Measurements from ENCODE around the gene RPLP2.

The RPLP2 gene

DNA sequence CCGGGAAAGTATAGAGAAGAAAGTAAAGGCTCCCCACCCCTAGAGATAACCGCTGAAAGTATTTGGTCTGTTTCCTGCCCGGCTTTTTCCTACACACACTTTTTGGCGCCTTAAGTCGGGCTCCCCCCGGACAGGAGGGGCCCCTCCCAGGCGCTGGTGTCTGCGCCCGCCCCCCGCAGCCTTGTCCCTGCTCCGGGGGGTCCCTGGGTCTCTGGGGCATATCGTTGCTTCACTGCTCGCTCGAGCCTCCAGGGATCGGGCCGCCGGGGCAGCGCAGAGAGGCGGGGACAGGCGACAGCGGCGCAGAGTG is 17.0 kb downstream of the RPLP2 start:
- in situ Hi-C loops (cut with HindIII; ENCODE audit: low pct_ligation_motif_present, low sequenced_read_pairs) = no loop called here
- no peak overlapping the region for H3K4me3 ChIP-seq (ENCODE audit: low read depth, low read length)
- peaks cover 18% of the 10 kb centered on the region for H3K36me3 ChIP-seq (replicated peaks)
- TF ChIP-seq, protein P1, sequence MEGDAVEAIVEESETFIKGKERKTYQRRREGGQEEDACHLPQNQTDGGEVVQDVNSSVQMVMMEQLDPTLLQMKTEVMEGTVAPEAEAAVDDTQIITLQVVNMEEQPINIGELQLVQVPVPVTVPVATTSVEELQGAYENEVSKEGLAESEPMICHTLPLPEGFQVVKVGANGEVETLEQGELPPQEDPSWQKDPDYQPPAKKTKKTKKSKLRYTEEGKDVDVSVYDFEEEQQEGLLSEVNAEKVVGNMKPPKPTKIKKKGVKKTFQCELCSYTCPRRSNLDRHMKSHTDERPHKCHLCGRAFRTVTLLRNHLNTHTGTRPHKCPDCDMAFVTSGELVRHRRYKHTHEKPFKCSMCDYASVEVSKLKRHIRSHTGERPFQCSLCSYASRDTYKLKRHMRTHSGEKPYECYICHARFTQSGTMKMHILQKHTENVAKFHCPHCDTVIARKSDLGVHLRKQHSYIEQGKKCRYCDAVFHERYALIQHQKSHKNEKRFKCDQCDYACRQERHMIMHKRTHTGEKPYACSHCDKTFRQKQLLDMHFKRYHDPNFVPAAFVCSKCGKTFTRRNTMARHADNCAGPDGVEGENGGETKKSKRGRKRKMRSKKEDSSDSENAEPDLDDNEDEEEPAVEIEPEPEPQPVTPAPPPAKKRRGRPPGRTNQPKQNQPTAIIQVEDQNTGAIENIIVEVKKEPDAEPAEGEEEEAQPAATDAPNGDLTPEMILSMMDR (IDR thresholded peaks at IDR 0.05; ENCODE audit: low read depth, low read length, missing control alignments) = no peak
- H3K27ac ChIP-seq = no peak overlapping the region
- no peak for DNase-seq
- no peaks in the 10 kb centered on the region for H3K27me3 ChIP-seq (replicated peaks)

DNA sequence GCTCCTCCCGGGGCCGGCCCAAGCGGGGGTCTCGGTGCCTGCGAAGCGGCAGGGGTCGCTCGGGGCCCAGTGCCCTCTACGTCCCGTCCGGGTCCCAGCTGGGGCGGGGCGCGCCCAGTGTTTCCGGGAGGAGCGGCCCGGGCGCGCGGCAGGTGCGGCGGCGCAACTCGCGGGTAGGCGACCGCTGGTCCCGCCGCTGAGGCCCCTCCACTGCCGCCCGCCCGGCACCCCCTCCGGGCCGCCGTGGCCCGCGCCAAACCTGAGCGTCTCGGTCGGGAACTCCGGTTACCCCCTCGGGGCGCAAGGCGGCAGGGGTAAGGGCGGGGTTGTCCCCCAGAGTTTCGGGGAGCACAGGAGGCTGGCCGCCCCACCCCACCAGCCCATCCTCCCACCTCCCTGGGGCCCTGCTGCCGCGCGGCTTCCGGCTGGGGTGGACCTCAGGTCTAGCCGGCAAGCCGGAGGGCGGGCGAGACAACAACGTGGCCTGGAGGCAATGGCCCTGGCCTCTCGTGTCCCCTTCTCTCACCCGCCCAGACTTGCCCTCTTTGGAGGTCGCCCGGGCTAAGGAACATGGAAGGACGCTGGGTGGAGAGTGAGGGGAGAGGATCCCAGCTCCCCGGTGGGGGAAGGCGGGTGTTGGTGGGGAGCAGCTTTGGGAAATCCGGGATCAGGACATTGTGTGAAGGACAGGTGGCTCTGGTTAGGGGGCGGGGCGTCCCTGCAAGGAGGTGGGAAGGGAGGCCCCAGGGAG is 17.6 kb downstream of the RPLP2 start:
- no peaks in the 10 kb centered on the region for H3K27me3 ChIP-seq (replicated peaks)
- TF ChIP-seq, protein P1 (IDR thresholded peaks at IDR 0.05; ENCODE audit: low read depth, low read length, missing control alignments) = no peak

DNA sequence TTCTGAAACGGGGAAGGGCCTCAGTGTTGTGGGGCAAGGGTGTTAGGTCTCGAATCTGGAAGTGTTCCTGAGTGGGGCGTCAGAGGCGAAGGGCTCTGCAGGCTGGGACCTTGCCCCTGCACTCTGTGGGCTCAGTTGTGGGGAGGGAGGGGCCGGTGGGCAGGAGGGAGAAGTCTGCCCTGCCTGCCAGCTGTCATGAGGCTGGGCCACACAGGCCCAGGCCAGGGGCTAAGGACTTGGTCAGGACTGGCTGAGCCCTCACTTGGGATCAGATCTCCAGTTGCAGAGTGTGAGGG is 18.1 kb downstream of the RPLP2 start, which contains the start of gene CRACR2B:
TSS of gene CRACR2B (plus strand) at position 23 of the 296 bp plus-strand sequence. CDS start 689 bp downstream, outside the sequence.
- H3K27me3 ChIP-seq (replicated peaks) = no peaks in the 10 kb centered on the region
- in situ Hi-C loops (cut with HindIII; ENCODE audit: low pct_ligation_motif_present, low sequenced_read_pairs) = no loop called here
- H3K36me3 ChIP-seq (replicated peaks) = peaks cover 18% of the 10 kb centered on the region
- H3K4me3 ChIP-seq (ENCODE audit: low read depth, low read length) = no peak within 1 kb of the TSS
- TF ChIP-seq, protein P1 (IDR thresholded peaks at IDR 0.05; ENCODE audit: low read depth, low read length, missing control alignments) = no peak
- no peak within 1 kb of the TSS for H3K27ac ChIP-seq
- DNase-seq = no peak

More for the DNA sequence above, 17.6 kb downstream of the RPLP2 start:
- peaks cover 18% of the 10 kb centered on the region for H3K36me3 ChIP-seq (replicated peaks)
- no peak overlapping the region for H3K4me3 ChIP-seq (ENCODE audit: low read depth, low read length)
- H3K27ac ChIP-seq = no peak overlapping the region
- DNase-seq = no peak
- in situ Hi-C loops (cut with HindIII; ENCODE audit: low pct_ligation_motif_present, low sequenced_read_pairs) = no loop called here

DNA sequence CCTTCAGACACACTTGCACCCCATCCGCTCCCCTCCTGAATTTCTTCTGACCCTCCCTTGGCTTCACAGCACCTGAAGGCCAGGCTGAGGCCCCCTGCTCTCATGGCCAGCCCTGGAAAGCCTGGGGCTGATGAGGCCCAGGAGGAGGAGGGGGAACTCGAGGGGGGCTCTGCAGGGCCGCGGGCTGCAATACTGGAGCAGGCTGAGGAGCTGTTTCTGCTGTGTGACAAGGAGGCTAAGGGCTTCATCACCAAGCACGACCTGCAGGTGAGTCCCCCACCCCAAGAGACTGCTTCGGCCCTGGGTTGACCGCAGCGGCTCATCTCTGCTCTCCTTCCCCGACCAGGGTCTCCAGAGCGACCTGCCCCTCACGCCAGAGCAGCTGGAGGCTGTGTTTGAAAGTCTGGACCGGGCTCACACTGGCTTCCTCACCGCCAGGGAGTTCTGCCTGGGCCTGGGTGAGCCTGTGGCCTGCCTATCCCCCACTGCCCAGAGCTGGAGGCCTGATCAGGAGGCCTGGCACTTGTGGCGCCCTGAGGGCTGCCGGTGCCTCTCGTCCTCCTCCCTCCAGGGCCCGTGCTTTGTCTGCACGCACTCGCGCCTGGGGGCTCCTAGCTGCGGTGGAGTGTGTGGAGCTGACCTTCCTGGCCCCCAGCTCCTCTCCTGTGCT is 18.9 kb downstream of the RPLP2 start:
- in situ Hi-C loops (cut with HindIII; ENCODE audit: low pct_ligation_motif_present, low sequenced_read_pairs) = no loop called here
- no peak for DNase-seq
- Histone ChIP-seq H3K4me3 (ENCODE audit: low read depth, low read length) (no peak overlapping the region), H3K27ac (no peak overlapping the region), H3K27me3 (replicated peaks) (no peaks in the 10 kb centered on the region), H3K36me3 (replicated peaks) (peaks cover 18% of the 10 kb centered on the region)
- TF ChIP-seq, protein P1 (IDR thresholded peaks at IDR 0.05; ENCODE audit: low read depth, low read length, missing control alignments) = no peak

DNA sequence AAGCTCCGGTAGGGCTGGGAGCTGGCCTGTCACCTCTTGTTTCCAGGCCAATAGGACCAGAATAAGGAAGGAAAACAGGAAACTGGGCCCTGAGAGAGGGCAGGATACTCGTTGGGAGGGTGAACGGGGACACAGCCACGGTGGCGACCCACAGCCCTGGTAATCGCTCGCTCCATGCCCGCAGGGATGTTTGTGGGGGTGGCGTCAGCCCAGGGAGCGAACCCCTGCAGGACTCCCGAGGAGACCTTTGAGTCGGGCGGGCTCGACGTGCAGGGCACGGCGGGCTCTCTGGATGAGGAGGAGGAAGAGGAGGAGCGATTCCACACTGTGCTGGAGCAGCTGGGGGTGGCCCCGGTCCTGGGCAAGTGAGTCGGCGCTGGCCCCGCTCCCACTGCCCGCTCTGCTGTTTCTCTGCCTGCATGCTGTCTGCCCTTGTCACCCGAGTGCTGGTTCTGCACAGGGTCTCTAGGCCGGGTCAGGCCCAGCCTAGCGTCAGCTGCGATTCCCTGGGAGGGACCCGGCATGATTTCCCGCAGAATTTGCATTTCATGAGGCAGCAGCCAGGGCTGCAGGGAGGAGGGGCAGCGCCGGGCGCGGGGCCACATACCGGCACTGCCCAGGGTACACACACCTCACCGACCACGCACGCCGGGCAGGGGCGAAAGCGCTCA is 19.5 kb downstream of the RPLP2 start:
- Histone ChIP-seq H3K27ac (no peak overlapping the region), H3K27me3 (replicated peaks) (no peaks in the 10 kb centered on the region), H3K4me3 (ENCODE audit: low read depth, low read length) (peak overlapping the region; percentile 42), H3K36me3 (replicated peaks) (peaks cover 12% of the 10 kb centered on the region)
- DNase-seq = no peak
- in situ Hi-C loops (cut with HindIII; ENCODE audit: low pct_ligation_motif_present, low sequenced_read_pairs) = no loop called here
- TF ChIP-seq, protein P1 (IDR thresholded peaks at IDR 0.05; ENCODE audit: low read depth, low read length, missing control alignments) = no peak
